DOHH2 (cell line): Measurements from ENCODE around the gene MCAT.

Experiments
- H3F3A ChIP-seq: fragments of 200-600 bp; sonication (generic), shearing (Covaris generic); 2 replicates; pipeline ENCODE4 v1.6.0; 2016; ENCODE audit warnings: antibody characterized with exemption, mild to moderate bottlenecking; ENCODE audit not compliant: control insufficient read depth, insufficient read depth
- H3K27ac ChIP-seq: fragments of 200-600 bp; sonication (generic); 2 replicates; pipeline ENCODE4 v1.5.1; 2014; ENCODE audit warnings: low read depth, mild to moderate bottlenecking, low read length, moderate library complexity
- H3K27me3 ChIP-seq: fragments of 200-600 bp; sonication (generic); 2 replicates; pipeline ENCODE4 v1.6.1; 2014; ENCODE audit warnings: mild to moderate bottlenecking, low read length, mixed read lengths; ENCODE audit not compliant: control insufficient read depth
- H3K36me3 ChIP-seq: fragments of 200-600 bp; sonication (generic); 2 replicates; pipeline ENCODE4 v1.6.1; 2014; ENCODE audit warnings: mild to moderate bottlenecking, low read length, moderate library complexity, mixed read lengths; ENCODE audit not compliant: control insufficient read depth
- H3K4me1 ChIP-seq: fragments of 200-600 bp; sonication (generic); 2 replicates; pipeline ENCODE4 v1.6.1; 2014; ENCODE audit warnings: mild to moderate bottlenecking, low read length, mixed read lengths; ENCODE audit not compliant: control insufficient read depth
- H3K4me2 ChIP-seq: fragments of 200-600 bp; sonication (generic); 2 replicates; pipeline ENCODE4 v1.6.0; 2014; ENCODE audit warnings: mild to moderate bottlenecking, low read length, moderate library complexity
- H3K4me3 ChIP-seq: fragments of 200-600 bp; sonication (generic); 2 replicates; pipeline ENCODE4 v1.5.1; 2014; ENCODE audit warnings: mild to moderate bottlenecking, low read length, mixed read lengths
- H3K79me2 ChIP-seq: fragments of 200-600 bp; sonication (generic); 2 replicates; pipeline ENCODE4 v1.6.1; 2014; ENCODE audit warnings: mild to moderate bottlenecking, low read length, mixed read lengths; ENCODE audit not compliant: control insufficient read depth
- H3K9me2 ChIP-seq: fragments of 200-600 bp; sonication (generic); replicated peaks from 2 replicates; pipeline ENCODE4 v1.6.1; 2014; ENCODE audit warnings: mild to moderate bottlenecking, low read length, mixed read lengths; ENCODE audit not compliant: control insufficient read depth
- H3K9me3 ChIP-seq: fragments of 200-600 bp; sonication (generic); 2 replicates; pipeline ENCODE4 v1.6.1; 2014; ENCODE audit warnings: antibody characterized with exemption, low read length, mixed read lengths; ENCODE audit not compliant: control insufficient read depth, insufficient read depth
- H4K20me1 ChIP-seq: fragments of 200-600 bp; sonication (generic); 2 replicates; pipeline ENCODE4 v1.6.0; 2014; ENCODE audit warnings: low read depth, mild to moderate bottlenecking, antibody characterized with exemption, low read length, moderate library complexity; ENCODE audit not compliant: control insufficient read depth, insufficient read depth
- CTCF ChIP-seq: fragments of 200-600 bp; sonication (generic); IDR thresholded peaks from one replicate; pipeline ENCODE4 v1.5.1; 2014; ENCODE audit warnings: antibody characterized with exemption, mild to moderate bottlenecking, low read depth, low read length; ENCODE audit not compliant: poor library complexity, severe bottlenecking
- EZH2phosphoT487 ChIP-seq: fragments of 200-600 bp; sonication (generic); IDR thresholded peaks from 2 replicates; pipeline ENCODE4 v1.6.1; 2017; ENCODE audit warnings: borderline replicate concordance, mild to moderate bottlenecking, antibody characterized with exemption, low read length, moderate library complexity, mixed read lengths

MCAT gene

GRCh38 chr22:43162412-43163150 is 19.4 kb upstream of the MCAT start:
- Histone ChIP-seq H3K36me3 (peaks cover 3% of the 10 kb centered on the region; the same call in 1 of the 2 replicates), H3K4me3 (no peak overlapping the region), H3K79me2 (no peaks in the 10 kb centered on the region), H3K27ac (no peak overlapping the region), H3K4me1 (peaks cover 10% of the 10 kb centered on the region), H3K4me2 (no peak overlapping the region), H3K27me3 (peaks cover 17% of the 10 kb centered on the region), H3K9me3 (no peaks in the 10 kb centered on the region), H3F3A (no peaks in the 10 kb centered on the region), H4K20me1 (no peaks in the 10 kb centered on the region), H3K9me2 (no peaks in the 10 kb centered on the region)
- no peak for TF ChIP-seq EZH2phosphoT487
- TF ChIP-seq CTCF: no peak

- no peaks in the 10 kb centered on the region for H3K9me2 ChIP-seq
- no peak overlapping the region for H3K4me3 ChIP-seq
- H3K79me2 ChIP-seq: no peaks in the 10 kb centered on the region
- H3K27ac ChIP-seq: no peak overlapping the region
- H3K4me1 ChIP-seq: peaks cover 10% of the 10 kb centered on the region
- H3K27me3 ChIP-seq: peaks cover 17% of the 10 kb centered on the region
- no peaks in the 10 kb centered on the region for H3F3A ChIP-seq
- TF ChIP-seq EZH2phosphoT487: no peak
- no peak for TF ChIP-seq CTCF
- no peak overlapping the region for H3K4me2 ChIP-seq
- no peaks in the 10 kb centered on the region for H4K20me1 ChIP-seq
- no peaks in the 10 kb centered on the region for H3K9me3 ChIP-seq
- no peaks in the 10 kb centered on the region for H3K36me3 ChIP-seq
These were observed 17.4 kb upstream of the MCAT start for GRCh38 chr22:43160497-43161126.

GRCh38 chr22:43159484-43160178 is 16.4 kb upstream of the MCAT start:
- no peaks in the 10 kb centered on the region for H4K20me1 ChIP-seq
- H3K9me3 ChIP-seq: no peaks in the 10 kb centered on the region
- H3K79me2 ChIP-seq: no peaks in the 10 kb centered on the region
- no peaks in the 10 kb centered on the region for H3F3A ChIP-seq
- H3K9me2 ChIP-seq: no peaks in the 10 kb centered on the region
- peaks cover 10% of the 10 kb centered on the region for H3K4me1 ChIP-seq
- no peak overlapping the region for H3K4me2 ChIP-seq
- no peak overlapping the region for H3K4me3 ChIP-seq
- H3K36me3 ChIP-seq: no peaks in the 10 kb centered on the region
- H3K27ac ChIP-seq: no peak overlapping the region
- TF ChIP-seq EZH2phosphoT487 (no peak), CTCF (peak; percentile 47)
- H3K27me3 ChIP-seq: peaks cover 14% of the 10 kb centered on the region
